Measurements from ENCODE around the gene CREB3L2. TPM values are rescaled to one million over a fixed set of nuclear protein-coding genes. Genes with fewer than 3 reads are reported as not detected.

The CREB3L2 gene
- total RNA-seq, 4 donors from 2014 or later: 7.9 to 19.1 (median 11.7) TPM

DNA sequence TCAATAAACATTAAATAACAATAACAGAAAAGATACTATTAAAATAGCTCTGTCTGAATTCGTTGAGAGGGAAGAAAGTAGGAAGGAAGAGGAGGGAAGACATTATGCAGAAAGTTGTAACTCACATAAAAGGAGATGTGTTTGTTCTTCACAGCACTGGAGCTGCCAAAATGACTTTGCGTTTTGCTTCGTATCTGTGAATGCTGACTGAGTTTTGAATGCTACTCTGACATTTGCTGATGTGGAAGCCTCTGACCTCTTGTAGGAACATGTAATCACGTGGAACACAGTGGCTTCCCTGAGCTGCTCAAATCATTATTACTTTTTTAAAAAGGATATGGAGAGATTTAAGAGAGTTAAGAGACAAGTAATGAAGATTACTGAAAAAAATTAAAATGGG lies 139.5 kb downstream of the CREB3L2 start:
- DNase-seq (ENCODE audit: low spot score in 2 of 2): no peak
- WGBS, 2 donors: 56 to 64% methylated on average over 4 of the region's 4 CpGs
- TF ChIP-seq, protein P1, sequence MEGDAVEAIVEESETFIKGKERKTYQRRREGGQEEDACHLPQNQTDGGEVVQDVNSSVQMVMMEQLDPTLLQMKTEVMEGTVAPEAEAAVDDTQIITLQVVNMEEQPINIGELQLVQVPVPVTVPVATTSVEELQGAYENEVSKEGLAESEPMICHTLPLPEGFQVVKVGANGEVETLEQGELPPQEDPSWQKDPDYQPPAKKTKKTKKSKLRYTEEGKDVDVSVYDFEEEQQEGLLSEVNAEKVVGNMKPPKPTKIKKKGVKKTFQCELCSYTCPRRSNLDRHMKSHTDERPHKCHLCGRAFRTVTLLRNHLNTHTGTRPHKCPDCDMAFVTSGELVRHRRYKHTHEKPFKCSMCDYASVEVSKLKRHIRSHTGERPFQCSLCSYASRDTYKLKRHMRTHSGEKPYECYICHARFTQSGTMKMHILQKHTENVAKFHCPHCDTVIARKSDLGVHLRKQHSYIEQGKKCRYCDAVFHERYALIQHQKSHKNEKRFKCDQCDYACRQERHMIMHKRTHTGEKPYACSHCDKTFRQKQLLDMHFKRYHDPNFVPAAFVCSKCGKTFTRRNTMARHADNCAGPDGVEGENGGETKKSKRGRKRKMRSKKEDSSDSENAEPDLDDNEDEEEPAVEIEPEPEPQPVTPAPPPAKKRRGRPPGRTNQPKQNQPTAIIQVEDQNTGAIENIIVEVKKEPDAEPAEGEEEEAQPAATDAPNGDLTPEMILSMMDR (IDR thresholded peaks at IDR 0.05): no peak
- TF ChIP-seq POLR2A (IDR thresholded peaks at IDR 0.05): no peak
- no peak overlapping the region for H3K4me3 ChIP-seq (ENCODE audit: low read depth, poor library complexity, severe bottlenecking)
- intact Hi-C loops (cut with DNase I; ENCODE audit: low total_unique reads): no loop called here

DNA sequence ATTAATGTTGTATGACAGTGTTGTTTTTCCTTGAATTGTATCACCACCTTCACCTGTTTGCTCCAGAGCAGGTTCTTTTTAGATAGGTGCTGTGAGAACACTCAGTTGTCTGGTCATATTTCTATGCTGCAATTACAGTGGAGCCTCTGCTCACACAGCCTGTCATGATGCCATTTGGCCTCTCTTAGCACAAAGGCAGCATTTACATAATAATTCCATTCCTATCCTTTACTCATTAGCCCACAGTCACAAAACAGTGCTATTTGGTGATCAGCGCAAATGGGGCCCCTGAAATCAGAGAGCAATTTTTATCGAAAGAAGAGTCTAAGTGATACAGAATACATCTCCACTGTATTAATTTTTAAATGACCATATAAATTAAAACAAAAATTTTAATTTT lies 141.3 kb downstream of the CREB3L2 start:
- TF ChIP-seq, protein P1 (IDR thresholded peaks at IDR 0.05): no peak
- no peak for TF ChIP-seq POLR2A (IDR thresholded peaks at IDR 0.05)
- intact Hi-C loops (cut with DNase I; ENCODE audit: low total_unique reads): no loop called here
- no peak overlapping the region for H3K4me3 ChIP-seq (ENCODE audit: low read depth, poor library complexity, severe bottlenecking)
- no peak for DNase-seq (ENCODE audit: low spot score in 2 of 2)
- WGBS, 2 donors: 97% methylated on average over 2 of the region's 2 CpGs

DNA sequence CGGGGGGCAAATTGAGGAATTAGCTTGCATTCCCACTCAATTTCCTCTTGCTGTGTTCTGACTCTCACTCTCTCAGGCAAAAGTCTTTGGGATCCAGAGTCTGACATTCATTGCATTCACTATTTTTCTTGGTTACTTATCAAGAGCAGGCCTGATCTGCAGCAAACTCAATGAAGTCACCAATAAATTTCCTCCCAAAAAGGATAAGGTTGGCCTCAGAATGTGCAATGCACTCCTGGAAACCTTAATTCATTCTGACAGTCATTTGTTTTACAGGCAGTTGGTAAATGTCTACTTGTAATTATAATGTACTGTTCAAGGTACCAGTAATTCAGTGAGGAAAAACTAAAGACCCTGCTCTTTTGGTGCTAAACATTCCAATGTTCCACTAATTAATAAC lies 148.8 kb downstream of the CREB3L2 start:
- WGBS, 2 donors: 100% methylated on average over 1 of the region's 1 CpG
- TF ChIP-seq, protein P1 (IDR thresholded peaks at IDR 0.05): no peak
- no peak for TF ChIP-seq POLR2A (IDR thresholded peaks at IDR 0.05)
- intact Hi-C loops (cut with DNase I; ENCODE audit: low total_unique reads): no loop called here
- no peak overlapping the region for H3K4me3 ChIP-seq (ENCODE audit: low read depth, poor library complexity, severe bottlenecking)
- no peak for DNase-seq (ENCODE audit: low spot score in 2 of 2)

DNA sequence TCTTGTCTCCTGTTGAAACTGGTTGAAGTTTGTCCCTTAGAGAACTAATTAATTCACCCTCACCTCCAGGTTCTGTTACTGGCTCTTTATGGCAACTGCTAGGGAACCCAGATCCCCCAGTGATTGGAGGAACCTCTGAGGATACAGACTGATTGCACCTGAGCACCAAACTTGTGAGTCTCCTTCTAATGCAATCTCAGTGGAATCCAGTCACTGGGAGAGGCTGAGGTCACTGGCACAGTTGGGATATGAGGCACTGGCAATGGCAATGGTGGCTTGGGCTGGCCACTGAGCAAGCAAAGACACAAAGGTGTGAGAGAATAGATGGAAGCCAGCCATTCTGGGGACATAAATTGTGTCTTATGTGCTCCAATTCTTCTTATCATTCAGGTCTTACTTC lies 149.8 kb downstream of the CREB3L2 start:
- H3K4me3 ChIP-seq (ENCODE audit: low read depth, poor library complexity, severe bottlenecking): no peak overlapping the region
- DNase-seq (ENCODE audit: low spot score in 2 of 2): no peak
- intact Hi-C loops (cut with DNase I; ENCODE audit: low total_unique reads): no loop called here
- TF ChIP-seq POLR2A (IDR thresholded peaks at IDR 0.05): no peak
- TF ChIP-seq, protein P1 (IDR thresholded peaks at IDR 0.05): no peak

DNA sequence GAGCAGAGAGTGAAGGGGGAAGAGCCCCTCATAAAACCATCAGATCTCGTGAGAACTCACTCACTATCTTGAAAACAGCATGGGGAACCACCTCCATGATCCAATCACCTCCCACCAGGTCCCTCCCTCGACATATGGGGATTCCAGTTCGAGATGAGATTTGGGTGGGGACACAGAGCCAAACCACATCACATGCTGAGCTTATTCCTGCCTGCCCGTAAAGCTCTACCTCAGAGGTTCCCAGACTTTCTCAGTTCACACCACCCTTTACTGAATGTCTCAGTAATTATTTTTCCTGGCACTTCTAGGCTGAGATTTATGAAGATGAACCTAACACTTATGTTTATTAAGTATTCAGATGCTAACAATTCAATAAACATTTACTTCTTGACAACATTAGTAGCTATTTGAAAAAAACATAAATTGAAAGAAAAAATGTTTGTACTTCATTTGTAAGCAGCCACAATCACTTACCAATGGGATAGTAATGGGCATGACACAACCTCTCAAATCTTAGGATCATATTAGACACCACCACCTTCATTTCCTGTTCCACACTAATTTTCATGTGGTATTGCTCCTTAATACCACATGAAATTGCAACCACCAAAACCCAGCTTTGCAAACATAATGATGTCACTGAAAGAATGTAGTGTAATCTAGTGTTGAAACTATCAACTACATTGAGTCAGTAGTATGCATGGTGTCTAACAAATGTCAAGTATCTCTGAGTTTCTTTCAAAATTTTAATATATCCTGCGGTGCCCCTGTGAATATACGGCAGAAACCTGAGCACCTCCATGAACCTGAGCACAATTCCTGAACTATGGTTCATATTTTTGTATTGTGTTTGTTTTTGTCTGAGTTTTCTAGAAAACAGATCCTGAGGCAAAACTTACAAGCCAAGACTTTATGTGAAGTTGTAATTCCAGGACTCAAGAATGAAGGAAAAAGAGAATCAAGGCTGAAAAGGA lies 150.6 kb downstream of the CREB3L2 start:
- DNase-seq (ENCODE audit: low spot score in 2 of 2): no peak
- no peak overlapping the region for H3K4me3 ChIP-seq (ENCODE audit: low read depth, poor library complexity, severe bottlenecking)
- TF ChIP-seq POLR2A (IDR thresholded peaks at IDR 0.05): no peak
- WGBS, 2 donors: 76 to 80% methylated on average over 6 of the region's 6 CpGs
- intact Hi-C loops (cut with DNase I; ENCODE audit: low total_unique reads): no loop called here

DNA sequence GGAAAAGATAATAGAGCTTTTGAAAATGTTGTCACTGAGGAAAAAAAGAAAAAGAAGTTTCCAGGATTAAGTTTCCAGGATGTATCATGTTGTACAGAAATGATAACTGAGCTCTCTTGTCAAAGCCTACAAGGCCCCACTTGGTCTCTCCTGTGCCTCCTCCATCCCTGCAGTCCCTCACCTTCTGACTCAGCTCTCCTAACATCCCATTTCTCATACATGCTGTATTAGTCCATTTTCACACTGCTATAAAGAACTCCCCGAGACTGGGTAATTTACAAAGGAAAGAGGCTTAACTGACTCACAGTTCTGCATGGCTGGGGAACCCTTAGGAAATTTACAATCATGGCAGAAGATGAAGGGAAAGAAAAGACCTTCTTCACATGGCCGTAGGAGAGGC lies 151.3 kb downstream of the CREB3L2 start:
- 41 to 85% methylated on average over 2 of the region's 2 CpGs for WGBS, 2 donors
- TF ChIP-seq POLR2A (IDR thresholded peaks at IDR 0.05): no peak
- TF ChIP-seq, protein P1 (IDR thresholded peaks at IDR 0.05): no peak
- intact Hi-C loops (cut with DNase I; ENCODE audit: low total_unique reads): no loop called here
- no peak overlapping the region for H3K4me3 ChIP-seq (ENCODE audit: low read depth, poor library complexity, severe bottlenecking)
- no peak for DNase-seq (ENCODE audit: low spot score in 2 of 2)

Measured in lower leg skin (tissue), 4 donors.